H1 (cell line): ENCODE measurements around the gene SHH. TPM values are rescaled to one million over a fixed set of nuclear protein-coding genes. Genes with fewer than 3 reads are reported as not detected.

Experiments
- CTBP2 ChIP-seq: IDR thresholded peaks from 2 replicates; pipeline ENCODE4 v1.7.0; 2011; ENCODE audit warnings: borderline replicate concordance, mild to moderate bottlenecking, moderate library complexity, mixed read lengths, low read length; ENCODE audit not compliant: insufficient read depth, insufficient read length
- SP2 ChIP-seq: IDR thresholded peaks from 2 replicates; pipeline ENCODE4 v1.6.1; 2012; ENCODE audit warnings: mild to moderate bottlenecking, low read length, inconsistent platforms
- polyA plus RNA-seq, 7 experiments: library from polyadenylated mRNA; depleted of rRNA in 3 of 7; stranded (reverse) in 5 of 7; unstranded in 2 of 7; fragments of >200 nt in 5 of 7; fragments of 200-250 nt in 2 of 7; gene quantifications; 1 replicate in 5 of 7; 2 replicates in 1 of 7; 4 replicates in 1 of 7; pipeline versions ENCODE4 v1.2.1 to v1.2.3, GENCODE V29; 2011 to 2013; ENCODE audit warnings: missing spikeins in 2 of 7, mixed read lengths in 2 of 7
- total RNA-seq: library from RNA; stranded (reverse); fragmentation: NEBNext Ultra II Directional; extraction: Animal tissue kit (Norgen Biotek cat#: 25700); gene quantifications from 2 replicates; pipeline ENCODE4 v1.2.1, GENCODE V29; 2021

SHH gene
- total and polyA plus RNA-seq, 2 of the 8 experiments (the other 6 are each of a cell fraction or from before 2014, with no cell fraction given) = not detected

DNA sequence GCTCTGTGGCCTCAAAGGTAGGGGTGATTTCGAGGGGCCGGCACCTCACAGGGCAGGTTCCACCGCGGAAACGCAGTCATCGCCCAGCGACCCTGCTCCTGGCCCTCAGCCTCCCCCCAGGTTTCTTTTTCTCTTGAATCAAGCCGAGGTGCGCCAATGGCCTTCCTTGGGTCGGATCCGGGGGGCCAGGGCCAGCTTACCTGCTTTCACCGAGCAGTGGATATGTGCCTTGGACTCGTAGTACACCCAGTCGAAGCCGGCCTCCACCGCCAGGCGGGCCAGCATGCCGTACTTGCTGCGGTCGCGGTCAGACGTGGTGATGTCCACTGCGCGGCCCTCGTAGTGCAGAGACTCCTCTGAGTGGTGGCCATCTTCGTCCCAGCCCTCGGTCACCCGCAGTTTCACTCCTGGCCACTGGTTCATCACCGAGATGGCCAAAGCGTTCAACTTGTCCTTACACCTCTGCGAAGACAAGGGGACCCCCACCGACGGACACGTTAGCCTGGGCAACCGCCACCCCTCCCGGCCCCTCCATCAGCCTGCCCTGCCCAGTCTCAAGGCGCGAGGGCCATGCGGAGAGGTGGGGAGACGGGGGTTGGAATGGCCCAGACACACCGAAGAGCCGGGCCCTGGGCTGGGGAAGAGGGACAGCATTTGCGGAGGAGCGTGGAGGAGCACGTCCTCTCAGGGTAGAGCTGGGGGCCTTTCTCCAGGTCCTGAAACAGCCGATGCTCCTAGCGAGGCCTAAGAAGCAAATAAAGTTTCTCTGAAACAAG, 6.0 kb downstream of the SHH start (continued):
- TF ChIP-seq CTBP2 (peak; percentile 7), SP2 (no peak)
- TF ChIP-seq, all 59 proteins: peak for 7
